ENCODE results near the gene GNG12.

The GNG12 gene

GRCh38 chr1:67652800-67653199, 180.5 kb downstream of the GNG12 start:
- no peak overlapping the region for H3K27ac ChIP-seq
- no peak overlapping the region for H3K4me3 ChIP-seq
- no peak for DNase-seq (ENCODE audit: low spot score)
- TF ChIP-seq CTCF (IDR thresholded peaks at IDR 0.05): no peak
